Left ventricle myocardium inferior (tissue), 1 donor: ENCODE data around the gene SREBF1. TPM values are rescaled to one million over a fixed set of nuclear protein-coding genes. Genes with fewer than 3 reads are reported as not detected.

Experiments
- DNase-seq: peaks from one replicate; pipeline ENCODE4 v3.0.0-alpha.2; 2020
- H3K27ac ChIP-seq: fragments of 200-600 bp; replicated peaks from 2 replicates; pipeline ENCODE4 v1.8.0; 2021
- H3K27me3 ChIP-seq: fragments of 200-600 bp; 2 replicates; pipeline ENCODE4 v1.8.0; 2021; ENCODE audit warnings: low read depth
- H3K36me3 ChIP-seq: fragments of 200-600 bp; 2 replicates; pipeline ENCODE4 v1.8.0; 2021
- H3K4me1 ChIP-seq: fragments of 200-600 bp; 2 replicates; pipeline ENCODE4 v1.8.0; 2021
- H3K4me3 ChIP-seq: fragments of 200-600 bp; 2 replicates; pipeline ENCODE4 v1.8.0; 2021; ENCODE audit warnings: mild to moderate bottlenecking, moderate library complexity
- H3K9me3 ChIP-seq: fragments of 200-600 bp; replicated peaks from 2 replicates; pipeline ENCODE4 v1.8.0; 2021
- CTCF ChIP-seq: fragments of 200-600 bp; IDR thresholded peaks from 2 replicates; pipeline ENCODE4 v1.8.0; 2021; ENCODE audit warnings: antibody characterized with exemption, mild to moderate bottlenecking, borderline replicate concordance
- intact Hi-C: fragments of 100-400 bp; cut with micrococcal nuclease; formaldehyde crosslinking; loops from one replicate; pipeline ENCODE4 v1.11.0; 2022
- microRNA-seq: library from miRNA; unstranded; fragments of <30 nt; microRNA quantifications from one replicate; pipeline ENCODE4 v1.2.0, GENCODE V29; 2020
- total RNA-seq: library from RNA; stranded (reverse); fragmentation: NEBNext Ultra II Directional; extraction: Animal tissue kit (Norgen Biotek cat#: 25700); gene quantifications from one replicate; pipeline ENCODE4 v1.2.1, GENCODE V29; 2021
- donor health status: DM: no; HTN: yes; CAD: no; lungs with severe emphysema.

The SREBF1 gene
- total RNA-seq, 1 donor from 2014 or later, result 10.2 TPM

DNA sequence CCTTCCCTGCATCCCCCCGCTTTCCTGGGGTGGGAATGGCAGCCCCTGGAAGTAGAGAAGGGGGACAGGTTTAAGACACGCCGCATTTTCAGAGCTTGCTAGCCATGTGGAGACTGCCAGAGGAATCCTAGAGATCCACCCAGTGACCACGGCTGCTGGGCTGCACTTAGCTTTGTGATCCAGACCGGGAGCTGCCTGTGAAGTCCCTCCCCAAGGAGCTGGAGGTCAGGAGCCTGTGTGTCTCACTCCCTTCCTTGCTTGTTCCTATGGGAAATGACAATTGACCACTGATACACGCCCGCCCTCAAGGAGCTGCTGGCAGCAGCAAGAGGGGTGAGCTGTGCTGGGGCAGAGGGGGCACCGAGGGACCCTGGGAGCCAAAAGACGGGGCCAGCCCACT, 73.7 kb downstream of the SREBF1 start:
- no peak for DNase-seq
- Histone ChIP-seq H3K36me3 (no peaks in the 10 kb centered on the region), H3K4me1 (peaks cover 86% of the 10 kb centered on the region), H3K4me3 (no peak overlapping the region), H3K9me3 (no peaks in the 10 kb centered on the region), H3K27ac (peak overlapping the region; percentile 30), H3K27me3 (no peaks in the 10 kb centered on the region)
- TF ChIP-seq CTCF, result no peak
- intact Hi-C loops, result no loop called here

DNA sequence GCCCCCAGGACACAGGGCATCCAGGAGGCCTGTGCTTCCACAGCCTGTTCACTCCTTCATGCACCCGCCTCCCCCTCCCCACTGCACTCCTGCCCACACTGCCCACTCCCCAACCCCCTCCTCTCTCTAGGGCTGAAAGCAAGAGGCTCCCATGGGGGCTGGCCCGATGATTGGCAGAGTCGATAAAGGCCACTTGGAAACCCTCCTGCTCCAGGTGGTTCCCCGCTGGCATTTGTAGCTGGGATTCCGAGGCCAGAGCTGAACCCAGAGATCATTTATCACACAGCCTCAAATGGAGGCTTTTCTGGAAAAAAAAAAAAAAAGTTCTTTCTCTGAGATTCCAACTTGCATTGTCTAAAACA, 74.1 kb downstream of the SREBF1 start:
- Histone ChIP-seq H3K36me3 (no peaks in the 10 kb centered on the region), H3K27me3 (no peaks in the 10 kb centered on the region), H3K9me3 (no peaks in the 10 kb centered on the region), H3K4me3 (no peak overlapping the region), H3K4me1 (peaks cover 86% of the 10 kb centered on the region), H3K27ac (no peak overlapping the region)
- no peak for TF ChIP-seq CTCF
- DNase-seq, result no peak
- intact Hi-C loops, result no loop called here

Small RNA genes within 50 kb of the gene (microRNA-seq; reads per million reads assigned to microRNA genes)
- gene MIR33B, result 12.8 reads per million, percentile 31 among the genes with 10 or more reads in this experiment
- gene MIR6777, result not detected

Other genes starting within 250 kb of the SREBF1 start
- gene PEMT, start 245.3 kb downstream of the SREBF1 start, total RNA-seq, result 18.8 TPM
- gene RAI1, start 155.5 kb downstream of the SREBF1 start, total RNA-seq, result 22.5 TPM
- 284 TPM for gene TOM1L2, start 135.4 kb upstream of the SREBF1 start, total RNA-seq
- 1.7 TPM for gene DRC3, start 135.9 kb upstream of the SREBF1 start, total RNA-seq
- 37.5 TPM for gene ATPAF2, start 202.2 kb upstream of the SREBF1 start, total RNA-seq
- 18.0 TPM for gene GID4, start 202.4 kb upstream of the SREBF1 start, total RNA-seq